Pons (tissue), 1 donor: ENCODE measurements around the gene CCN5.
"Not testable (repeated sequence)": the region's sequence is repeated elsewhere in the genome, so short reads cannot be mapped to it uniquely, and the experiment has no call there.

Experiments used
- DNase-seq: peaks from one replicate; pipeline ENCODE4 v3.0.0-alpha.2; 2016; ENCODE audit warnings: low spot score

CCN5 gene

GRCh38 chr20:44758247-44759101 lies 43.3 kb downstream of the CCN5 start:
- no peak for DNase-seq

GRCh38 chr20:44759595-44759994 lies 44.4 kb downstream of the CCN5 start:
- DNase-seq, result no peak

GRCh38 chr20:44761423-44761822 lies 46.3 kb downstream of the CCN5 start:
- DNase-seq, result no peak

GRCh38 chr20:44762466-44763140 lies 47.4 kb downstream of the CCN5 start:
- no peak for DNase-seq

- DNase-seq, result not testable (repeated sequence)
Measured at GRCh38 chr20:44763798-44764197, 48.6 kb downstream of the CCN5 start.

- no peak for DNase-seq
Measured at GRCh38 chr20:44765091-44765490, 49.9 kb downstream of the CCN5 start.

- no peak for DNase-seq
Measured at GRCh38 chr20:44765701-44766347, 50.7 kb downstream of the CCN5 start.

- DNase-seq, result no peak
Measured at GRCh38 chr20:44768256-44768655, 53.1 kb downstream of the CCN5 start.

GRCh38 chr20:44768854-44769480 lies 53.8 kb downstream of the CCN5 start:
- no peak for DNase-seq

- DNase-seq, result no peak
Measured at GRCh38 chr20:44769481-44769863, 54.3 kb downstream of the CCN5 start.

GRCh38 chr20:44770484-44771171 lies 55.5 kb downstream of the CCN5 start:
- DNase-seq, result no peak

GRCh38 chr20:44771172-44771535 lies 56.0 kb downstream of the CCN5 start:
- no peak for DNase-seq

- no peak for DNase-seq
Measured at GRCh38 chr20:44772636-44773035, 57.5 kb downstream of the CCN5 start.

- no peak for DNase-seq
Measured at GRCh38 chr20:44773070-44773829, 58.1 kb downstream of the CCN5 start.

GRCh38 chr20:44776980-44777379 lies 61.8 kb downstream of the CCN5 start:
- DNase-seq, result no peak
